ENCODE measurements around the gene SERINC5.

- TF ChIP-seq CTCF (conservative IDR thresholded peaks at IDR 0.05; ENCODE audit: low read depth, low read length): peak; percentile 61
- TF ChIP-seq EZH2 (IDR thresholded peaks at IDR 0.05; ENCODE audit: low read length, unreplicated experiment): no peak
- TF ChIP-seq EZH2phosphoT487 (IDR thresholded peaks at IDR 0.05; ENCODE audit: borderline replicate concordance, low read length): no peak
These were observed 19.5 kb upstream of the SERINC5 start for GRCh38 chr5:80275347-80275746.
